K562 (cell line): ENCODE measurements around the gene RNASEH2C. TPM values are rescaled to one million over a fixed set of nuclear protein-coding genes. Genes with fewer than 3 reads are reported as not detected.

ENCODE experiments used
- CCNT2 ChIP-seq: IDR thresholded peaks from 2 replicates; pipeline ENCODE4 v1.6.1; 2011; ENCODE audit warnings: borderline replicate concordance, low read depth, mild to moderate bottlenecking, moderate library complexity, mixed read lengths, low read length; ENCODE audit not compliant: insufficient read length; ENCODE audit errors: extremely low read depth
- CSDE1 ChIP-seq, 2 experiments: fragments of 450-650 bp; IDR thresholded peaks; 2 replicates each; pipeline ENCODE4 v1.6.1; 2016; ENCODE audit warnings: mild to moderate bottlenecking in 1 of 2
- MIER1 ChIP-seq: fragments of 450-650 bp; IDR thresholded peaks from 2 replicates; pipeline ENCODE4 v1.6.1; 2016; ENCODE audit warnings: antibody characterized with exemption, mild to moderate bottlenecking, low read depth
- NEUROD1 ChIP-seq: fragments of 150-350 bp; IDR thresholded peaks from 2 replicates; pipeline ENCODE4 v1.6.1; 2014; ENCODE audit warnings: borderline replicate concordance, low read length, low read depth; ENCODE audit not compliant: partially characterized antibody
- SNRNP70 ChIP-seq: fragments of 200-400 bp; formaldehyde crosslinking; optimal IDR thresholded peaks from 2 replicates; pipeline ENCODE3; 2017; ENCODE audit warnings: low read depth, low read length
- SRSF1 ChIP-seq: fragments of 200-400 bp; formaldehyde crosslinking; IDR thresholded peaks from 2 replicates; pipeline ENCODE4 v1.6.1; 2017; ENCODE audit warnings: mild to moderate bottlenecking, low read depth, low read length, moderate library complexity
- TARDBP ChIP-seq: fragments of 450-650 bp; IDR thresholded peaks from 2 replicates; pipeline ENCODE4 v1.6.1; 2016
- XRCC5 ChIP-seq: fragments of 200-400 bp; formaldehyde crosslinking; IDR thresholded peaks from 2 replicates; pipeline ENCODE4 v1.6.1; 2017; ENCODE audit warnings: low read depth, mild to moderate bottlenecking, low read length
- ZNF165 ChIP-seq: fragments of 250-450 bp; sonication (Bioruptor Pico); IDR thresholded peaks from 2 replicates; pipeline ENCODE4 v1.4.0; 2020; ENCODE audit warnings: borderline replicate concordance
- ZNF263 ChIP-seq: sonication (generic); formaldehyde crosslinking; IDR thresholded peaks from 2 replicates; pipeline ENCODE4 v1.8.0; 2022; ENCODE audit warnings: mild to moderate bottlenecking, missing genetic modification reagents, borderline replicate concordance
- ZNF79 ChIP-seq: fragments of 250-450 bp; sonication (Bioruptor Pico); IDR thresholded peaks from 2 replicates; pipeline ENCODE4 v1.4.0; 2020; ENCODE audit warnings: low read depth, mild to moderate bottlenecking, moderate library complexity
- polyA plus RNA-seq, 8 experiments: library from polyadenylated mRNA; depleted of rRNA in 4 of 8; stranded (reverse) in 5 of 8; unstranded in 3 of 8; fragments of >200 nt; fragmentation: Nextera tagmentation in 2 of 8; fragmentation: Illumina TruSeq in 1 of 8; extraction: Ambion mirVana in 2 of 8; extraction: Trizol in 1 of 8; gene quantifications; 2 replicates each; pipeline versions ENCODE4 v1.2.1 to v1.2.3, GENCODE V29; 2011 to 2014; ENCODE audit warnings: inconsistent platforms in 1 of 8, missing spikeins in 1 of 8
- total RNA-seq, 7 experiments: library from RNA; depleted of rRNA in 6 of 7; stranded (reverse); fragments of >200 nt in 6 of 7; fragmentation: Illumina TruSeq in 2 of 7; extraction: Trizol in 2 of 7; gene quantifications; 2 replicates each; pipeline versions ENCODE4 v1.2.1 to v1.2.3, GENCODE V29; 2011 to 2021; ENCODE audit warnings: low replicate concordance in 1 of 7
- TF ChIP-seq, protein P1 (sequence below): sonication (generic); formaldehyde crosslinking; IDR thresholded peaks from 2 replicates; pipeline ENCODE4 v1.8.0; 2022; ENCODE audit warnings: missing genetic modification reagents, mild to moderate bottlenecking, moderate library complexity, borderline replicate concordance
- TF ChIP-seq, protein P2 (sequence below): fragments of 450-650 bp; formaldehyde crosslinking; IDR thresholded peaks from 2 replicates; pipeline ENCODE4 v1.4.0; 2020; ENCODE audit warnings: mild to moderate bottlenecking, moderate library complexity
- TF ChIP-seq, protein P3 (sequence below), 2 experiments: IDR thresholded peaks; 2 replicates each; pipeline ENCODE4 v1.6.1; 2012; ENCODE audit warnings: improper control_type of control experiment in 2 of 2, low read depth in 2 of 2, low read length in 2 of 2, borderline replicate concordance in 1 of 2
- TF ChIP-seq, protein P4 (sequence below), 2 experiments: fragments of 450-650 bp; IDR thresholded peaks; 2 replicates each; pipeline ENCODE4 v1.6.1; 2016; ENCODE audit warnings: mild to moderate bottlenecking in 2 of 2, borderline replicate concordance in 1 of 2, low read depth in 1 of 2, moderate library complexity in 1 of 2

Gene RNASEH2C
- total and polyA plus RNA-seq, 9 of the 15 experiments (the other 6 are each of a cell fraction or from before 2014, with no cell fraction given), result 5.4 to 78.2 (median 15.6) TPM

DNA sequence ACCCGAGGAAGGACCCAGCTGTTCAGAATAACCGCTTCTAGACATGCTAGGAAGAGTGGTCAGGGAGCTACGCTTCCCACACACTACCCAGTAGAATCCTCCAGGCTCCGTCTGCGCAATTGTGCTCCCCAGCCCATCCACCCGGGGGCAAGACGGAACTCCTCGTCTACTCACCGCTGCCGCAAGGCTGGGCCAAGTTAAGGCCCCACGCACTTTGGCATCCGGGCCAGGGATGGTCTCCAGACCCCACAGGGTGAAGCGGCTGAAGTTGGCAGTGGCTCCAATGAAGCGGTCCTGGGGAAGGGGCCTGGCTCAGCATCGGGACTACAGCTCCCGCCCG is 757 bp downstream of the RNASEH2C start (continued):
- TF ChIP-seq, protein P1, sequence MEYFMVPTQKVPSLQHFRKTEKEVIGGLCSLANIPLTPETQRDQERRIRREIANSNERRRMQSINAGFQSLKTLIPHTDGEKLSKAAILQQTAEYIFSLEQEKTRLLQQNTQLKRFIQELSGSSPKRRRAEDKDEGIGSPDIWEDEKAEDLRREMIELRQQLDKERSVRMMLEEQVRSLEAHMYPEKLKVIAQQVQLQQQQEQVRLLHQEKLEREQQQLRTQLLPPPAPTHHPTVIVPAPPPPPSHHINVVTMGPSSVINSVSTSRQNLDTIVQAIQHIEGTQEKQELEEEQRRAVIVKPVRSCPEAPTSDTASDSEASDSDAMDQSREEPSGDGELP (CRISPR knock-in tag), result no peak
- TF ChIP-seq SNRNP70 (no peak), SRSF1 (no peak), ZNF79 (no peak), ZNF165 (CRISPR knock-in tag) (no peak), ZNF263 (peak; percentile 89), NEUROD1 (no peak), CCNT2 (no peak), MIER1 (0 out of 2 replicates have a peak, but pooled peaks have one; percentile 50), CSDE1 (IDR thresholded peaks at IDR 0.05) (no peak), XRCC5 (no peak), TARDBP (no peak)
- TF ChIP-seq, protein P2, sequence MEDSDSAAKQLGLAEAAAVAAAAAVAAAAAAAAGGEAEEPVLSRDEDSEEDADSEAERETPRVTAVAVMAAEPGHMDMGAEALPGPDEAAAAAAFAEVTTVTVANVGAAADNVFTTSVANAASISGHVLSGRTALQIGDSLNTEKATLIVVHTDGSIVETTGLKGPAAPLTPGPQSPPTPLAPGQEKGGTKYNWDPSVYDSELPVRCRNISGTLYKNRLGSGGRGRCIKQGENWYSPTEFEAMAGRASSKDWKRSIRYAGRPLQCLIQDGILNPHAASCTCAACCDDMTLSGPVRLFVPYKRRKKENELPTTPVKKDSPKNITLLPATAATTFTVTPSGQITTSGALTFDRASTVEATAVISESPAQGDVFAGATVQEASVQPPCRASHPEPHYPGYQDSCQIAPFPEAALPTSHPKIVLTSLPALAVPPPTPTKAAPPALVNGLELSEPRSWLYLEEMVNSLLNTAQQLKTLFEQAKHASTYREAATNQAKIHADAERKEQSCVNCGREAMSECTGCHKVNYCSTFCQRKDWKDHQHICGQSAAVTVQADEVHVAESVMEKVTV (CRISPR knock-in tag), result no peak
- TF ChIP-seq, protein P3, sequence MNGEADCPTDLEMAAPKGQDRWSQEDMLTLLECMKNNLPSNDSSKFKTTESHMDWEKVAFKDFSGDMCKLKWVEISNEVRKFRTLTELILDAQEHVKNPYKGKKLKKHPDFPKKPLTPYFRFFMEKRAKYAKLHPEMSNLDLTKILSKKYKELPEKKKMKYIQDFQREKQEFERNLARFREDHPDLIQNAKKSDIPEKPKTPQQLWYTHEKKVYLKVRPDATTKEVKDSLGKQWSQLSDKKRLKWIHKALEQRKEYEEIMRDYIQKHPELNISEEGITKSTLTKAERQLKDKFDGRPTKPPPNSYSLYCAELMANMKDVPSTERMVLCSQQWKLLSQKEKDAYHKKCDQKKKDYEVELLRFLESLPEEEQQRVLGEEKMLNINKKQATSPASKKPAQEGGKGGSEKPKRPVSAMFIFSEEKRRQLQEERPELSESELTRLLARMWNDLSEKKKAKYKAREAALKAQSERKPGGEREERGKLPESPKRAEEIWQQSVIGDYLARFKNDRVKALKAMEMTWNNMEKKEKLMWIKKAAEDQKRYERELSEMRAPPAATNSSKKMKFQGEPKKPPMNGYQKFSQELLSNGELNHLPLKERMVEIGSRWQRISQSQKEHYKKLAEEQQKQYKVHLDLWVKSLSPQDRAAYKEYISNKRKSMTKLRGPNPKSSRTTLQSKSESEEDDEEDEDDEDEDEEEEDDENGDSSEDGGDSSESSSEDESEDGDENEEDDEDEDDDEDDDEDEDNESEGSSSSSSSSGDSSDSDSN (IDR thresholded peaks at IDR 0.05; ENCODE audit: borderline replicate concordance in 1 of 2, low read depth in 2 of 2, low read length in 2 of 2), result no peak
- TF ChIP-seq, protein P4, sequence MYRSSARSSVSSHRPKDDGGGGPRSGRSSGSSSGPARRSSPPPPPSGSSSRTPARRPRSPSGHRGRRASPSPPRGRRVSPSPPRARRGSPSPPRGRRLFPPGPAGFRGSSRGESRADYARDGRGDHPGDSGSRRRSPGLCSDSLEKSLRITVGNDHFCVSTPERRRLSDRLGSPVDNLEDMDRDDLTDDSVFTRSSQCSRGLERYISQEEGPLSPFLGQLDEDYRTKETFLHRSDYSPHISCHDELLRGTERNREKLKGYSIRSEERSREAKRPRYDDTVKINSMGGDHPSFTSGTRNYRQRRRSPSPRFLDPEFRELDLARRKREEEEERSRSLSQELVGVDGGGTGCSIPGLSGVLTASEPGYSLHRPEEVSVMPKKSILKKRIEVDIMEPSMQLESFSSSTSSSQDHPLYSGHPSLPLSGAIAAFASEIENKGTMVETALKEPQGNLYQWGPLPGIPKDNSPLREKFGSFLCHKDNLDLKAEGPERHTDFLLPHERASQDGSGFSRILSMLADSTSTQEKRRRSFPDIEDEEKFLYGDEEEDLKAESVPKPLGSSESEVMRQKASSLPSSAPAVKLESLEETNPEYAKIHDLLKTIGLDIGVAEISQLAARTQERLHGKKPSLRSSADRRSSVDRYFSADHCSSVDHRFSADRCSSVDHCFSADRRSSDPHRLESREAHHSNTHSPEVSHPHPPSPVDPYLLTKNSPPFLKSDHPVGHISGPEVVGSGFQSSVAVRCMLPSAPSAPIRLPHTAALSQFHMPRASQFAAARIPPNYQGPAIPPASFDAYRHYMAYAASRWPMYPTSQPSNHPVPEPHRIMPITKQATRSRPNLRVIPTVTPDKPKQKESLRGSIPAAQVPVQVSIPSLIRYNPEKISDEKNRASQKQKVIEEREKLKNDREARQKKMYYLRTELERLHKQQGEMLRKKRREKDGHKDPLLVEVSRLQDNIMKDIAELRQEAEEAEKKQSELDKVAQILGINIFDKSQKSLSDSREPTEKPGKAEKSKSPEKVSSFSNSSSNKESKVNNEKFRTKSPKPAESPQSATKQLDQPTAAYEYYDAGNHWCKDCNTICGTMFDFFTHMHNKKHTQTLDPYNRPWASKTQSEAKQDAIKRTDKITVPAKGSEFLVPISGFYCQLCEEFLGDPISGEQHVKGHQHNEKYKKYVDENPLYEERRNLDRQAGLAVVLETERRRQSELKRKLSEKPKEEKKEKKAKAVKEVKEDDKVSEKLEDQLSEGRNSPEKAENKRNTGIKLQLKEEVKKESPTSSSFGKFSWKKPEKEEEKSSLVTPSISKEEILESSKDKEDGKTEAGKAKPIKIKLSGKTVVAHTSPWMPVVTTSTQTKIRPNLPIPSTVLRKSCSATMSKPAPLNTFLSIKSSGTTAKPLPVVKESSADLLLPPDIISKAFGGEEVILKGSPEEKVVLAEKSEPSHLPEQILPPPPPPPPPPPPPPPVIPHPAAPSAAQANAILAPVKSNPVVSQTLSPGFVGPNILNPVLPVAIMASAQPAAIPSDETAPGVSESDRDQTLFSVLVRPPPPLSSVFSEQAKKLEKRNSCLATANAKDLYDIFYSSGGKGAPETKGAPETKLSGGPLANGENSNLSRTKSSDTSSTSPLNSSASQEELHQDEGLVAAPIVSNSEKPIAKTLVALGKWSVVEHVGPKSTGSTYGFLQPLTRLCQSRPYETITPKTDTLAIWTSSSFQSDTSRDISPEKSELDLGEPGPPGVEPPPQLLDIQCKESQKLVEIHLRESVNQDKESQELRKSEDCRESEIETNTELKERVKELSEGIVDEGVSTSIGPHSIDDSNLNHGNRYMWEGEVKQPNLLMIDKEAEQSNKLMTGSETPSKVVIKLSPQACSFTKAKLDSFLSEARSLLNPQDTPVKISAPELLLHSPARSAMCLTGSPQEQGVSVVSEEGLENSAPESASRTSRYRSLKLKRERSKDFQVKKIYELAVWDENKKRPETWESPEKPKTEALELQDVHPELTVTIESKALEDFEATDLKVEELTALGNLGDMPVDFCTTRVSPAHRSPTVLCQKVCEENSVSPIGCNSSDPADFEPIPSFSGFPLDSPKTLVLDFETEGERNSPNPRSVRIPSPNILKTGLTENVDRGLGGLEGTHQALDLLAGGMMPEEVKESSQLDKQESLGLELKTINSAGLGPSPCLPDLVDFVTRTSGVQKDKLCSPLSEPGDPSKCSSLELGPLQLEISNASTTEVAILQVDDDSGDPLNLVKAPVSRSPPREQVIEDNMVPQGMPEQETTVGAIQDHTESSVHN (IDR thresholded peaks at IDR 0.05; ENCODE audit: borderline replicate concordance in 1 of 2, low read depth in 1 of 2), result no peak
